NCI-H128 (cell line): ENCODE data around the gene CAMTA1.

Experiments
- DNase-seq: peaks from one replicate; lab custom pipeline; 2025; ENCODE audit not compliant: unreplicated experiment; lab: John Stamatoyannopoulos, UW

The CAMTA1 gene

GRCh38 chr1:6996866-6997265 lies 211.6 kb downstream of the CAMTA1 start:
- no peak for DNase-seq

DNA sequence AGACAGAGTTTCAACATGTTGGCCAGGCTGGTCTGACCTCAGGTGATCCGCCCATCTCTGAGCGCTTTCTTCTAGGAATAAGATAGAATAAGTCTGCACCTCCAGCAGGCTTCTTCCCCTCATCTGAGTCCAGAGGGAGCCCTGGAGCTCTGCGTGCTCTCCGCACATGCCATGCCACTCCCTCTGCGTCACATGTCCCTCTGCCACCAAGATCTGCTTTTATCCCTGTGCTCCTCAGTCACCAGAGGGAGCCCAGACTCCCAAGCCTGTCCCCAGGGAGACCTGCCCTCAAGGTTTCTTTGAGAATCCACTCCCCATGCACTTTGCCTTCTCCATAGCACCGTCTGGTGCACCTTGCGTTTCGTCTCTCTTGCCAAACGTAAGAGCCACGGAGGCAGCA lies 213.0 kb downstream of the CAMTA1 start:
- DNase-seq = no peak

DNA sequence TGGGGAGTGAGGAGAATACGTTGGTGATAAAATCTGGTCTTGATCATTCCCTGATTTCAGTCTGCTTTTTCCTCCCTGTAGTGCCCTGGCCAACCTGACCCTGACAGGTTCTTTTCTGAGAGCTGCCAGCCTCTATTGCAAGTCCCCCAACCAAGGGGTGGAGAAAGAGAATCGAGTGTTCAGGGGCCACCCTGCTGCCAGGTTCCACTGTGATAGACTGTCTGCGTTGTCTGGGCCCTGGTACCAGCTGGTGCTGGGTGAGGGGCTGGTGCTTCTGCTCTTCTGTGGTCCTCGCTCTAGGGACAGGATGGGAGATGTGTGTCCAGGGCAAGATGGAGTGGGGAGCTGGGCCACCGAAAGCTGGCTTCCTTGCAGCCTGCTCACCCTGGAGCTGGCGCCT lies 214.6 kb downstream of the CAMTA1 start:
- no peak for DNase-seq

DNA sequence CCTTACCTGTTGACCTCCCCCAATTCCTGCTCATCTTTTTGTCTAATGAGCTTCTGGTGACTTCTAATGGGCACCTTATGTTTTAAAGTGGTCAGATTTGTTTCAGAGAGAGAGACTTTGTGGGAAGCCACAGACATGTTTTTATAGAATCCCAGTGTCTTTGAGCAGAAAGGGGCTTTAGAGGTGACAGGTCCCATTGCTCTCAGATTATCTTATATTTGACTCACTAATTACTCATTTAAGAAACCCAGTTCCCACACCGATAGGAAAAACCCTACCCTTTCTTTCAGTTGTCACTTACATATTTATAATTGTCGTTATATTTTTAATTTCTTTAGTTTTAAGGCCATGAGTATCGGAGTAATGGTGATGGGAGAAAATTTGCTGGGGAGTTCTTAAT lies 215.5 kb downstream of the CAMTA1 start:
- no peak for DNase-seq

DNA sequence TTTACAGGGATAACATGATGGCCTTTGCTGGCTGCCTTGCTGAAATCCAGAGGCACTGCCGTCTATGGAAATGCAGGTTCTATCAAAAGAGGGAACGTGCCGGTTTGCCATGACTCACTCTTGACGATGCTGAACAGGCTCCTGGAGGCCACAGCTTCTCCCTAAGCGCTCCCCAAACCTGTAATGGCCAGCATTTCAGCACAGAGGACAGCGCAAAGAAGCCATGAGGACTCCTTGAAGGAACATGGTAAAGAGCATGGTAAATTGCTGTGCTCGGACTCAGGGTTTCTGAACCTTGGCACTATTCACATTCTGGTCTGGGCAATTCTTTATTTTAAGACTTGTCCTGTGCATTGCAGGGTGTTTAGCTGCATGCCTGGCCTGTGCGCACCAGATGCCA lies 217.5 kb downstream of the CAMTA1 start:
- no peak for DNase-seq

DNA sequence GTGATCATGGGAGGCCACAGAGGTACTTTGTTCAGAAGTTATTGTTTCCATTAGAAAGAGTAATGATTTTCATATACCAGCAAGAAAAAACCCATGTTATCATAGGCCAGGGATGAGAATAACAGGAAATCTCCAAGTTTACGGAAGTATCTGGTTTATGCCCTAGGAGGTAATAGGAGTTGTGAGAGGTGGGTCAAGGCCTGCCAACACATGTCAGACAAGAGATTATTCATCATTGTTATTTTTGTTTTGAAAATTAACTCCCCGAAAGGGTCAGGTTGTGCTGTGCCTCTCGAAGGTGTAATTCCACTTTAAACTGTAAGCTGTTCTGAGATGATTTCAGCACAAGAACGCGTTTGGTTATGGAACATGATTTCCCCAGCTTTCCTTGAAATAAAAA lies 218.4 kb downstream of the CAMTA1 start:
- DNase-seq = no peak

DNA sequence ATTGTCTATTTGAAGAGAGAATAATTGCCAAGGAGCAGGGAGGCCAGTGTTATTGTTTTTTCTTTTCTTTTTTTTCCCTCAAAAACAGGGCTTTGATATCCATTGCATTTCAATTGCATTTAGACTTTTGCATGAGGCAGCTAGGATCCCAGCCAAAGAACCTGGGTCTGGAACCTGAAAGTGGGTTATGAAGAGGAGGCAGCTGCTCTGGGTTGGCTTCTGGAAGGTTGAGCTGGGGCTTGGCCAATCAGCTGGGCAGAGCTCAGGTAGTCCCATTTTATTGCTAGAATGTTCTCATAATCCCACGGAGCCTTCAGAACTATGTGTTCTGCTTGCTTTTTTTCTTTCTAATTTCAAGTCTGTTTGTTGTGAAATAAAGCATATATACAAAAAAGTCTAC lies 218.9 kb downstream of the CAMTA1 start:
- DNase-seq = no peak

DNA sequence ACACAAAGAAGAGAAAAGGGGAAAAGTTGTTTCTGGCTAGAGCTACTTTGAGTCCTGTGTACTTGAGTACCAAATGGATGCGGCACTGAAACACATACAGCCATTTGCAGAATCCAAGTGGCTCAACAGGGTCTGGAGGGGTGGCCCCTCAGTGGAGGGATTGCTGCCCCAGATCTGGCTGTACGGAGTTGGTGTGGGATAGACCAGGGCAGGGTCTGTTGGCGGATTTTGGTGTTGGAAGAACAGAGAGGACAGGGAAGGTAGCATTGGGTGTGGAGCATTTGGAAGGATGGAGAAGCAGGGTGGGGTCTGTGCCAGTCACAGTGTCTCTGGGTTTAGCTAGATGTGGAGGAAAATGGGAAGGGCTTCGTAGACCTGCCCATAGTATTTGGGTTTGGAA lies 220.5 kb downstream of the CAMTA1 start:
- no peak for DNase-seq

GRCh38 chr1:7006996-7007871 lies 222.0 kb downstream of the CAMTA1 start:
- DNase-seq = no peak

DNA sequence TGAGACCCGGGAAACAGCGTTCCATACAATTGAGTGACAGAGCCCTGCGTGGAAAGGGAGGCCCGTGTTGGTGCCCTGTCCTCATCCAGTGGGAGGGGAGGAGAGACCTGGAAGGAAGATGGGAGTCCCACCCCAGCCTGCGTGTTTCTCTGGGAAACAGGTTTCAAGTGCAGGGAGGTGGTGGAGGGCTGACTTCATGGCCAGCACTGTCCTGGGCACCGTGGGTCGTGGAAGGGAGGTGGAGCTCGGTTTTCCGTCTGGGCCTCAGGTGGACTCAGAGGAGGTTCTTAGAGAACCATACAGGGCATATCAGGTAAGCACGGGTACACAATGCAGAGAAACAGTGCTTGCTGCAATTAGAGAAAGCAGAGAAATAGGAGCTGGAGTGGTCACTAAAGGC lies 222.6 kb downstream of the CAMTA1 start:
- no peak for DNase-seq

DNA sequence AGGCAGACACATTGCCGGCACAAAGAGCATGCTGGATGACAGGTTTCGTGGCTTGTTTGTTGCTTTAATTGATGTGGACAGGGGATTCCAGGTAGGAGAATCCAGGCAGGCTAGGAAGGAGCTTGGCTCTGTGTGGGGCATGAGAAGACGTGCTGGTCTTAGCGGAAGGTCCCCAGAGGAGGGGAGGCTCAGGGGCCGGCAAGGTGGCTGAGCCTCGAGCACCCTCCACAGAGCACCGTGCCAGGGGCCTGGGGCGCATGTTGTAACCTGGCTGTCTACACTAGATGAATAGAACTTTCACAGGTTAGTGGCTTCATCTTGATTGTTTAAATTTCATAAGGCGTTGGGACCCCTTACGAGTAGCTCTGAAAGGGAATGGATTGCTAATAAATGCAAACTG lies 223.1 kb downstream of the CAMTA1 start:
- DNase-seq = no peak

GRCh38 chr1:7008975-7009740 lies 223.9 kb downstream of the CAMTA1 start:
- DNase-seq = no peak

- no peak for DNase-seq
Observed at GRCh38 chr1:7009741-7010525, 224.7 kb downstream of the CAMTA1 start.

- DNase-seq = no peak
Observed at GRCh38 chr1:7010534-7011200, 225.4 kb downstream of the CAMTA1 start.

GRCh38 chr1:7011826-7012225 lies 226.6 kb downstream of the CAMTA1 start:
- DNase-seq = no peak

- no peak for DNase-seq
Observed at GRCh38 chr1:7012461-7012924, 227.2 kb downstream of the CAMTA1 start.

GRCh38 chr1:7013833-7014639 lies 228.8 kb downstream of the CAMTA1 start:
- no peak for DNase-seq

- DNase-seq = no peak
Observed at GRCh38 chr1:7014640-7014930, 229.3 kb downstream of the CAMTA1 start.

- no peak for DNase-seq
Observed at GRCh38 chr1:7015022-7015421, 229.8 kb downstream of the CAMTA1 start.

DNA sequence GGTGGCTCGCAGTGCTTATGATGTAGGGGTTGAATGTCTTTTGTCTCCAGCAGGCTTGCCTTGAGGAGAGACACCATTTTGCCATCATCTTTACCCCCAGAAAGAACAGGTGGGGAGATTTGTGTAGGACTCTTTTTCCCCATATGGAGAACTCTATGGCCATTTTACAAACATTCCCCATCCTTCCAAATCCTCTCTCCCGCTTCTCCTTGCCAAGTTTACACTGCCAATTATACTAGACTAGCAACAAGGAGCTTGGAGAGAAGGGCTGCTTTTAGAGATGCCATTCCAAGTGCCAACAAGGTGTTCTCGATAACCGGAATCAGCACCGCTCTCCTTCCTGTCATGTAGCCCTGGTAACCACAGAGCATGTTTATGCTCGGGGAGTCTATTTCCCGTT lies 233.1 kb downstream of the CAMTA1 start:
- no peak for DNase-seq
